HCT116 (cell line): Measurements from ENCODE around the gene HIBADH. TPM values are rescaled to one million over a fixed set of nuclear protein-coding genes. Genes with fewer than 3 reads are reported as not detected.

Experiments used
- ATAC-seq: fragments of 200-7000 bp; cut with Tn5 transposase; 2 replicates; pipeline ENCODE4 v1.9.1; 2020; ENCODE audit warnings: mild to moderate bottlenecking, moderate library complexity
- BruUV-seq: library from RNA; stranded (reverse); fragments of 400-500 nt; replicated peaks from 2 replicates; lab custom pipeline; 2021; lab: Mats Ljungman, UMichigan
- CTCF ChIA-PET: fragments of 300-600 bp; sonication (Branson Sonifier 250); formaldehyde crosslinking; loops from one replicate; lab custom pipeline; 2021; ENCODE audit warnings: antibody characterized with exemption; lab: Charles Lee
- POLR2A ChIA-PET: fragments of 300-600, 350-600 bp; sonication (Branson Sonifier 250); formaldehyde crosslinking; loops from one replicate; lab custom pipeline; 2021; ENCODE audit warnings: antibody characterized with exemption; lab: Charles Lee
- RAD21 ChIA-PET, 2 experiments: fragments of 300-600 bp; sonication (Branson Sonifier 250); formaldehyde crosslinking; loops; one replicate each; lab custom pipeline; 2023; ENCODE audit warnings: low total read pairs in 2 of 2; ENCODE audit not compliant: uncharacterized antibody in 2 of 2, unreplicated experiment in 2 of 2, low non-redundant PET in 1 of 2; lab: Charles Lee
- DNase-seq: peaks from one replicate; pipeline ENCODE4 v3.0.0-alpha.2; 2010; ENCODE audit warnings: low read depth, low spot score
- H2AFZ ChIP-seq: fragments of 200-600 bp; shearing (Covaris generic), sonication (generic); 2 replicates; pipeline ENCODE4 v1.6.1; 2017; ENCODE audit warnings: low read depth, mixed run types, mixed read lengths, antibody characterized with exemption, low read length; ENCODE audit not compliant: poor library complexity, severe bottlenecking
- H3K27ac ChIP-seq: 2 replicates; pipeline ENCODE4 v1.5.1; 2012; ENCODE audit warnings: low read depth, low read length
- H3K27me3 ChIP-seq: fragments of 200-600 bp; sonication (generic); 2 replicates; pipeline ENCODE4 v1.6.1; 2016; ENCODE audit warnings: mixed run types, low read length, mixed read lengths; ENCODE audit not compliant: insufficient read depth
- H3K36me3 ChIP-seq, 2 experiments: fragments of 200-500 bp in 1 of 2; fragments of 200-600 bp in 1 of 2; sonication (Bioruptor generic) in 1 of 2; sonication (generic) in 1 of 2; 2 replicates each; pipeline versions ENCODE4 v1.5.1 to v1.6.1; 2014 to 2016; ENCODE audit warnings: low read length in 2 of 2, inconsistent platforms in 1 of 2, mixed read lengths in 1 of 2, mixed run types in 1 of 2; ENCODE audit not compliant: insufficient read depth in 2 of 2, control insufficient read depth in 1 of 2
- H3K4me1 ChIP-seq, 2 experiments: fragments of 200-600 bp in 1 of 2; sonication (generic) in 1 of 2; 2 replicates each; pipeline versions ENCODE4 v1.5.1 to v1.6.1; 2012 to 2017; ENCODE audit warnings: low read length in 2 of 2, inconsistent platforms in 1 of 2, mild to moderate bottlenecking in 1 of 2, mixed read lengths in 1 of 2, mixed run types in 1 of 2, moderate library complexity in 1 of 2; ENCODE audit not compliant: insufficient read depth in 2 of 2, control insufficient read depth in 1 of 2
- H3K4me2 ChIP-seq: fragments of 200-600 bp; sonication (generic); 2 replicates; pipeline ENCODE4 v1.6.1; 2017; ENCODE audit warnings: mixed run types, low read length, mixed read lengths
- H3K4me3 ChIP-seq, 2 experiments: fragments of 200-600 bp in 1 of 2; sonication (generic) in 1 of 2; replicated peaks in 1 of 2; 2 replicates each; pipeline ENCODE4 v1.5.1; 2011 to 2016; ENCODE audit warnings: low read length in 2 of 2, control low read depth in 1 of 2, low read depth in 1 of 2, mild to moderate bottlenecking in 1 of 2, mixed read lengths in 1 of 2, mixed run types in 1 of 2
- H3K79me2 ChIP-seq: fragments of 200-600 bp; sonication (generic); 2 replicates; pipeline ENCODE4 v1.6.1; 2017; ENCODE audit warnings: mild to moderate bottlenecking, mixed run types, low read length, moderate library complexity, mixed read lengths; ENCODE audit not compliant: insufficient read depth
- H3K9ac ChIP-seq: fragments of 200-600 bp; sonication (generic); 2 replicates; pipeline ENCODE4 v1.6.1; 2016; ENCODE audit warnings: low read length, mixed read lengths
- H3K9me2 ChIP-seq: fragments of 200-600 bp; sonication (generic), shearing (Covaris generic); 2 replicates; pipeline ENCODE4 v1.6.1; 2017; ENCODE audit warnings: mixed run types, mild to moderate bottlenecking, moderate library complexity; ENCODE audit not compliant: insufficient read depth
- H3K9me3 ChIP-seq, 2 experiments: fragments of 200-500 bp in 1 of 2; fragments of 200-600 bp in 1 of 2; sonication (Bioruptor generic) in 1 of 2; sonication (generic) in 1 of 2; 2 replicates each; pipeline ENCODE4 v1.6.1; 2014 to 2017; ENCODE audit warnings: low read length in 2 of 2, mixed read lengths in 2 of 2, inconsistent platforms in 1 of 2, low read depth in 1 of 2, mild to moderate bottlenecking in 1 of 2, mixed run types in 1 of 2, moderate library complexity in 1 of 2; ENCODE audit not compliant: control insufficient read depth in 1 of 2, insufficient read depth in 1 of 2
- H4K20me1 ChIP-seq: fragments of 200-600 bp; sonication (generic), shearing (Covaris generic); 2 replicates; pipeline ENCODE4 v1.6.1; 2017; ENCODE audit warnings: mixed run types, mild to moderate bottlenecking, moderate library complexity; ENCODE audit not compliant: insufficient read depth
- CBX3 ChIP-seq: IDR thresholded peaks from 2 replicates; pipeline ENCODE4 v1.6.1; 2012; ENCODE audit warnings: low read depth
- CEBPB ChIP-seq: IDR thresholded peaks from 2 replicates; pipeline ENCODE4 v1.6.1; 2012; ENCODE audit warnings: low read depth
- CTCF ChIP-seq, 3 experiments: fragments of 200-600 bp in 1 of 3; sonication (generic) in 1 of 3; IDR thresholded peaks in 2 of 3; conservative IDR thresholded peaks in 1 of 3; 2 replicates each; pipeline ENCODE4 v1.5.1; 2012 to 2017; ENCODE audit warnings: low read depth in 2 of 3, low read length in 2 of 3, antibody characterized with exemption in 1 of 3, borderline replicate concordance in 1 of 3, control low read depth in 1 of 3, mild to moderate bottlenecking in 1 of 3, mixed read lengths in 1 of 3, mixed run types in 1 of 3, moderate library complexity in 1 of 3; ENCODE audit not compliant: insufficient read depth in 1 of 3
- RAD21 ChIP-seq: IDR thresholded peaks from 2 replicates; pipeline ENCODE4 v1.6.1; 2012; ENCODE audit warnings: low read depth, mild to moderate bottlenecking
- TCF7L2 ChIP-seq: IDR thresholded peaks from 2 replicates; pipeline ENCODE4 v1.7.0; 2011; ENCODE audit warnings: borderline replicate concordance, inconsistent platforms; ENCODE audit not compliant: insufficient read depth, insufficient read length; ENCODE audit errors: extremely low read depth
- ZFX ChIP-seq: fragments of 450-650 bp; IDR thresholded peaks from 2 replicates; pipeline ENCODE4 v1.6.1; 2017
- intact Hi-C: fragments of 100-400 bp; cut with micrococcal nuclease; formaldehyde crosslinking; loops from 2 replicates; pipeline ENCODE4 v1.10.0; 2022
- total RNA-seq: library from RNA; stranded (reverse); gene quantifications from one replicate; pipeline ENCODE4 v1.2.1, GENCODE V29; 2021; ENCODE audit not compliant: unreplicated experiment

The HIBADH gene
- total RNA-seq, 1 experiment from 2014 or later: 32.4 TPM

- H3K9me2 ChIP-seq: no peaks in the 10 kb centered on the region
- no peak for TF ChIP-seq CTCF (IDR thresholded peaks at IDR 0.05 in 2 of 3, conservative IDR thresholded peaks at IDR 0.05 in 1 of 3; ENCODE audit: borderline replicate concordance in 1 of 3, insufficient read depth in 1 of 3, low read depth in 2 of 3, low read length in 2 of 3)
- no peak overlapping the region for H3K9ac ChIP-seq
- no peaks in the 10 kb centered on the region for H3K79me2 ChIP-seq
- H3K36me3 ChIP-seq: no peaks in the 10 kb centered on the region
- intact Hi-C loops: no loop called here
- H3K27ac ChIP-seq: no peak overlapping the region
- ATAC-seq (no peak), DNase-seq (no peak)
- RAD21 ChIA-PET: no interaction called here
- no peaks in the 10 kb centered on the region for H4K20me1 ChIP-seq
- H3K27me3 ChIP-seq: no peaks in the 10 kb centered on the region
- peaks cover 0 to 7% of the 10 kb centered on the region in 2 experiments; a peak in 1 of 4 replicates for H3K4me1 ChIP-seq
- no peaks in the 10 kb centered on the region for H3K9me3 ChIP-seq
- H3K4me3 ChIP-seq: no peak overlapping the region
- no peak overlapping the region for H2AFZ ChIP-seq
- POLR2A ChIA-PET: no interaction called here
- no peak overlapping the region for H3K4me2 ChIP-seq
- BruUV-seq: no TSS peak
- CTCF ChIA-PET: no interaction called here
These were observed 12.4 kb downstream of the HIBADH start for GRCh38 chr7:27650283-27650682.

- CTCF ChIA-PET: no interaction called here
- Histone ChIP-seq H2AFZ (no peak overlapping the region), H3K4me1 (peaks cover 0 to 7% of the 10 kb centered on the region in 2 experiments; a peak in 1 of 4 replicates), H3K9ac (no peak overlapping the region), H3K27ac (no peak overlapping the region), H3K9me3 (no peaks in the 10 kb centered on the region), H3K27me3 (no peaks in the 10 kb centered on the region)
- intact Hi-C loops: no loop called here
- DNase-seq: no peak
- TF ChIP-seq CBX3 (no peak), TCF7L2 (no peak), ZFX (no peak), RAD21 (no peak), CEBPB (no peak)
- TF ChIP-seq, all 23 proteins: peak for 0
- Histone ChIP-seq H4K20me1 (no peaks in the 10 kb centered on the region), H3K4me2 (no peak overlapping the region), H3K4me3 (no peak overlapping the region), H3K79me2 (no peaks in the 10 kb centered on the region; the same call in 1 of the 2 replicates), H3K36me3 (no peaks in the 10 kb centered on the region), H3K9me2 (no peaks in the 10 kb centered on the region)
- no peak for ATAC-seq
- BruUV-seq: no TSS peak
- RAD21 ChIA-PET: no interaction called here
- POLR2A ChIA-PET: interaction anchor here (2.0 kb wide), 1 partner anchor 15 kb away, joined by 7 read pairs; the partner anchor contains the start of gene HIBADH
These were observed 15.2 kb downstream of the HIBADH start for GRCh38 chr7:27647489-27647888.
